ENCODE results near the gene IL17RB. TPM values are rescaled to one million over a fixed set of nuclear protein-coding genes. Genes with fewer than 3 reads are reported as not detected.

IL17RB gene
- total and polyA plus RNA-seq, 2 of the 8 experiments (the other 6 are each of a cell fraction or from before 2014, with no cell fraction given) = 7.0 to 24.6 TPM

GRCh38 chr3:53817809-53818208 is 28.6 kb upstream of the IL17RB start:
- no peaks in the 10 kb centered on the region for H3K9me3 ChIP-seq (ENCODE audit: insufficient read depth in 2 of 2, low read depth in 1 of 2, low read length in 1 of 2)
- H3K27me3 ChIP-seq (replicated peaks in 1 of 4; ENCODE audit: control insufficient read depth in 3 of 4, extremely low read depth in 1 of 4, insufficient read depth in 3 of 4, low read length in 3 of 4) = no peaks in the 10 kb centered on the region
- WGBS, 2 experiments (ENCODE audit: extremely low coverage in 1 of 2, insufficient coverage in 1 of 2, insufficient read length in 1 of 2, insufficient replicate concordance in 2 of 2, low coverage in 1 of 2, low lambda C conversion rate in 2 of 2, missing lambda C conversion rate in 1 of 2) = 92% methylated on average over 17 of the region's 17 CpGs; no CpG with 5 or more reads in 1 of the 2 experiments
- no peak for DNase-seq (ENCODE audit: low read depth in 1 of 2, low spot score in 2 of 2)
- H3K14ac ChIP-seq (ENCODE audit: insufficient read length) = no peak overlapping the region
- POLR2A ChIA-PET (ENCODE audit: partially characterized antibody) = no interaction called here
- no peaks in the 10 kb centered on the region for H3K4me1 ChIP-seq (replicated peaks in 1 of 4; ENCODE audit: control insufficient read depth in 3 of 4, insufficient read depth in 4 of 4, low read length in 3 of 4)
- H3K4me2 ChIP-seq (ENCODE audit: insufficient read depth in 1 of 2, low read depth in 2 of 2, low read length in 2 of 2) = no peak overlapping the region
- H3K4me3 ChIP-seq (ENCODE audit: extremely low read depth in 1 of 4, insufficient read depth in 2 of 4, low read depth in 3 of 4, low read length in 4 of 4) = no peak overlapping the region
- H3K23ac ChIP-seq (ENCODE audit: insufficient read length) = no peak overlapping the region
- H2BK5ac ChIP-seq (ENCODE audit: low read depth, low read length) = no peak overlapping the region
- H3K79me2 ChIP-seq (ENCODE audit: control insufficient read depth in 1 of 2, insufficient read depth in 2 of 2, low read length in 2 of 2) = no peaks in the 10 kb centered on the region
- no peaks in the 10 kb centered on the region for H3K23me2 ChIP-seq (ENCODE audit: low read depth, low read length)
- no peak overlapping the region for H3K18ac ChIP-seq (ENCODE audit: extremely low read depth, low read length)
- no peak overlapping the region for H2BK20ac ChIP-seq (ENCODE audit: low read length)
- H2BK12ac ChIP-seq (ENCODE audit: low read depth, low read length) = no peak overlapping the region
- CTCF ChIA-PET (ENCODE audit: partially characterized antibody) = interaction anchor here (1.1 to 1.2 kb wide), 2 partner anchors 19 to 108 kb away, joined by 3 to 4 read pairs; no protein-coding TSS in a partner anchor
- H2BK120ac ChIP-seq (replicated peaks; ENCODE audit: low read depth, low read length) = no peak overlapping the region
- no peak overlapping the region for H4K8ac ChIP-seq (ENCODE audit: extremely low read depth, insufficient read depth, low read length)
- no peak overlapping the region for H4K91ac ChIP-seq (replicated peaks; ENCODE audit: insufficient read length, low read length)
- H3K79me1 ChIP-seq (ENCODE audit: low read depth, low read length) = no peaks in the 10 kb centered on the region
- no peak overlapping the region for H2AFZ ChIP-seq (ENCODE audit: low read length)
- no peak overlapping the region for H3K9ac ChIP-seq (replicated peaks in 1 of 4; ENCODE audit: extremely low read depth in 1 of 4, low read depth in 3 of 4, low read length in 3 of 4)
- no peak overlapping the region for H2BK15ac ChIP-seq (ENCODE audit: low read length)
- peaks cover 6 to 15% (median 14%) of the 10 kb centered on the region in 4 experiments; a peak in 6 of 8 replicates for H3K36me3 ChIP-seq (ENCODE audit: control insufficient read depth in 2 of 4, insufficient read depth in 4 of 4, low read length in 3 of 4)
- no peak for FAIRE-seq
- no peak overlapping the region for H3K4ac ChIP-seq (replicated peaks; ENCODE audit: insufficient read length, low read depth, low read length)
- H3K27ac ChIP-seq (ENCODE audit: low read depth, low read length) = no peak overlapping the region
- H4K5ac ChIP-seq (ENCODE audit: insufficient read length, low read depth, low read length) = no peak overlapping the region
- peaks cover 0 to 3% of the 10 kb centered on the region in 2 experiments for H4K20me1 ChIP-seq (replicated peaks in 1 of 2; ENCODE audit: control insufficient read depth in 1 of 2, insufficient read depth in 2 of 2, low read length in 2 of 2)
- no peak overlapping the region for H3K56ac ChIP-seq (replicated peaks; ENCODE audit: insufficient read length, low read depth, low read length)
- H2AK5ac ChIP-seq (ENCODE audit: low read depth, low read length) = no peak overlapping the region
- TF ChIP-seq KDM4A (IDR thresholded peaks at IDR 0.05; ENCODE audit: low read depth, low read length, severe bottlenecking) (no peak), POLR2A (IDR thresholded peaks at IDR 0.05; ENCODE audit: control extremely low read depth in 1 of 2, low read depth in 2 of 2, low read length in 2 of 2) (no peak), SP1 (IDR thresholded peaks at IDR 0.05; ENCODE audit: low read depth, low read length) (no peak), SIRT6 (IDR thresholded peaks at IDR 0.05; ENCODE audit: low read length) (no peak)
- TF ChIP-seq, protein P1, sequence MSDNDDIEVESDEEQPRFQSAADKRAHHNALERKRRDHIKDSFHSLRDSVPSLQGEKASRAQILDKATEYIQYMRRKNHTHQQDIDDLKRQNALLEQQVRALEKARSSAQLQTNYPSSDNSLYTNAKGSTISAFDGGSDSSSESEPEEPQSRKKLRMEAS (IDR thresholded peaks at IDR 0.05) = no peak
